SK-N-MC (cell line): ENCODE measurements around the gene MIPOL1.
"Not testable (repeated sequence)": the region's sequence is repeated elsewhere in the genome, so short reads cannot be mapped to it uniquely, and the experiment has no call there.

Experiments used
- DNase-seq: peaks from one replicate; pipeline ENCODE4 v3.0.0-alpha.2; 2011; ENCODE audit warnings: low read depth, low spot score
- H3K27ac ChIP-seq: fragments of 200-600 bp; sonication (generic); 2 replicates; pipeline ENCODE4 v1.5.1; 2016; ENCODE audit warnings: mixed run types
- H3K36me3 ChIP-seq: fragments of 200-600 bp; sonication (generic); 2 replicates; pipeline ENCODE4 v1.6.1; 2017; ENCODE audit warnings: antibody characterized with exemption, low read length, mixed read lengths; ENCODE audit not compliant: insufficient read depth
- H3K4me3 ChIP-seq: fragments of 200-600 bp; sonication (generic); 2 replicates; pipeline ENCODE4 v1.5.1; 2016
- H3K9ac ChIP-seq: fragments of 200-600 bp; sonication (generic); 2 replicates; pipeline ENCODE4 v1.8.0; 2017; ENCODE audit warnings: mixed run types, mixed read lengths; ENCODE audit not compliant: insufficient read length
- H3K9me3 ChIP-seq: fragments of 200-600 bp; sonication (generic); 2 replicates; pipeline ENCODE4 v1.6.1; 2017; ENCODE audit warnings: low read depth, mild to moderate bottlenecking, antibody characterized with exemption, low read length, moderate library complexity, mixed read lengths
- EZH2 ChIP-seq: fragments of 200-600 bp; sonication (generic); IDR thresholded peaks from one replicate; pipeline ENCODE4 v1.6.1; 2017; ENCODE audit warnings: antibody characterized with exemption
- FOXP2 ChIP-seq: optimal IDR thresholded peaks from 2 replicates; pipeline ENCODE3; 2011; ENCODE audit warnings: mild to moderate bottlenecking, moderate library complexity; ENCODE audit not compliant: insufficient read depth; ENCODE audit errors: extremely low read length, control extremely low read depth
- POLR2AphosphoS5 ChIP-seq: IDR thresholded peaks from 2 replicates; pipeline ENCODE4 v1.6.1; 2012; ENCODE audit warnings: mild to moderate bottlenecking, low read depth, low read length, borderline replicate concordance

MIPOL1 gene

GRCh38 chr14:37320106-37320505 is 122.4 kb downstream of the MIPOL1 start:
- Histone ChIP-seq H3K9ac (no peak overlapping the region), H3K4me3 (no peak overlapping the region), H3K9me3 (no peaks in the 10 kb centered on the region), H3K36me3 (0 out of 2 replicates have a peak, but pooled peaks cover 4% of the 10 kb centered on the region), H3K27ac (no peak overlapping the region)
- TF ChIP-seq FOXP2: no peak
- TF ChIP-seq EZH2: no peak
- no peak for TF ChIP-seq POLR2AphosphoS5
- DNase-seq: no peak

GRCh38 chr14:37325332-37325731 is 127.6 kb downstream of the MIPOL1 start:
- Histone ChIP-seq H3K27ac (no peak overlapping the region), H3K36me3 (0 out of 2 replicates have a peak, but pooled peaks cover 4% of the 10 kb centered on the region), H3K9me3 (no peaks in the 10 kb centered on the region)

GRCh38 chr14:37326434-37326833 is 128.7 kb downstream of the MIPOL1 start:
- Histone ChIP-seq H3K9ac (no peak overlapping the region), H3K36me3 (0 out of 2 replicates have a peak, but pooled peaks cover 4% of the 10 kb centered on the region), H3K9me3 (no peaks in the 10 kb centered on the region), H3K4me3 (no peak overlapping the region), H3K27ac (no peak overlapping the region)
- TF ChIP-seq POLR2AphosphoS5: no peak
- no peak for DNase-seq

More at GRCh38 chr14:37325332-37325731, 127.6 kb downstream of the MIPOL1 start:
- no peak overlapping the region for H3K9ac ChIP-seq
- no peak for TF ChIP-seq FOXP2
- no peak for TF ChIP-seq POLR2AphosphoS5
- TF ChIP-seq EZH2: no peak
- no peak for DNase-seq
- no peak overlapping the region for H3K4me3 ChIP-seq

GRCh38 chr14:37327933-37328332 is 130.2 kb downstream of the MIPOL1 start:
- H3K27ac ChIP-seq, DNase-seq, H3K36me3 ChIP-seq, H3K9me3 ChIP-seq, H3K4me3 ChIP-seq, H3K9ac ChIP-seq: not testable (repeated sequence)

- no peak overlapping the region for H3K9ac ChIP-seq
- H3K9me3 ChIP-seq: no peaks in the 10 kb centered on the region
- no peak overlapping the region for H3K27ac ChIP-seq
- no peak for DNase-seq
- TF ChIP-seq FOXP2 (no peak), EZH2 (no peak), POLR2AphosphoS5 (no peak)
- no peak overlapping the region for H3K4me3 ChIP-seq
- H3K36me3 ChIP-seq: 0 out of 2 replicates have a peak, but pooled peaks cover 4% of the 10 kb centered on the region
These were observed 130.9 kb downstream of the MIPOL1 start for GRCh38 chr14:37328673-37329072.

- DNase-seq: no peak
- H3K9me3 ChIP-seq: no peaks in the 10 kb centered on the region
- H3K4me3 ChIP-seq: no peak overlapping the region
- TF ChIP-seq FOXP2 (no peak), EZH2 (no peak), POLR2AphosphoS5 (no peak)
- 0 out of 2 replicates have a peak, but pooled peaks cover 2% of the 10 kb centered on the region for H3K36me3 ChIP-seq
- no peak overlapping the region for H3K9ac ChIP-seq
- H3K27ac ChIP-seq: no peak overlapping the region
These were observed 131.7 kb downstream of the MIPOL1 start for GRCh38 chr14:37329189-37330001.

- Histone ChIP-seq H3K9ac (no peak overlapping the region), H3K27ac (no peak overlapping the region), H3K4me3 (no peak overlapping the region), H3K9me3 (no peaks in the 10 kb centered on the region), H3K36me3 (no peaks in the 10 kb centered on the region)
- no peak for TF ChIP-seq EZH2
- no peak for TF ChIP-seq FOXP2
- no peak for TF ChIP-seq POLR2AphosphoS5
- no peak for DNase-seq
These were observed 133.2 kb downstream of the MIPOL1 start for GRCh38 chr14:37330910-37331309.

- H3K9me3 ChIP-seq: no peaks in the 10 kb centered on the region
- TF ChIP-seq FOXP2 (no peak), POLR2AphosphoS5 (no peak), EZH2 (no peak)
- no peak for DNase-seq
- no peak overlapping the region for H3K9ac ChIP-seq
- no peak overlapping the region for H3K27ac ChIP-seq
- no peaks in the 10 kb centered on the region for H3K36me3 ChIP-seq
- no peak overlapping the region for H3K4me3 ChIP-seq
These were observed 142.6 kb downstream of the MIPOL1 start for GRCh38 chr14:37340353-37340752.

- TF ChIP-seq EZH2: no peak
- TF ChIP-seq FOXP2: no peak
- TF ChIP-seq POLR2AphosphoS5: no peak
- no peak overlapping the region for H3K27ac ChIP-seq
- no peaks in the 10 kb centered on the region for H3K9me3 ChIP-seq
- no peak overlapping the region for H3K4me3 ChIP-seq
- DNase-seq: no peak
- H3K36me3 ChIP-seq: no peaks in the 10 kb centered on the region
- no peak overlapping the region for H3K9ac ChIP-seq
These were observed 145.8 kb downstream of the MIPOL1 start for GRCh38 chr14:37343307-37344094.
